SK-N-SH treated with all-trans-retinoic acid at 6 μM for 48 hours (cell line): ENCODE data around the gene C7orf57.

ENCODE experiments used
- ATAC-seq: fragments of 200-7000 bp; cut with Tn5 transposase; 3 replicates; pipeline ENCODE4 v1.9.1; 2020; ENCODE audit warnings: mild to moderate bottlenecking, moderate library complexity
- BACH2 ChIP-seq: fragments of 250-450 bp; sonication (Bioruptor Pico); IDR thresholded peaks from 2 replicates; pipeline ENCODE4 v1.9.0; 2021; ENCODE audit warnings: mild to moderate bottlenecking, borderline replicate concordance
- CSDC2 ChIP-seq: fragments of 250-450 bp; sonication (Bioruptor Pico); IDR thresholded peaks from 2 replicates; pipeline ENCODE4 v1.5.0; 2020; ENCODE audit warnings: mild to moderate bottlenecking, moderate library complexity
- ESRRG ChIP-seq: fragments of 250-450 bp; sonication (Bioruptor Pico); IDR thresholded peaks from 2 replicates; pipeline ENCODE4 v1.6.1; 2021; ENCODE audit warnings: mild to moderate bottlenecking
- GLIS3 ChIP-seq: fragments of 250-450 bp; sonication (Bioruptor Pico); IDR thresholded peaks from 2 replicates; pipeline ENCODE4 v1.5.0; 2020; ENCODE audit warnings: mild to moderate bottlenecking, moderate library complexity
- ISL1 ChIP-seq: fragments of 250-450 bp; sonication (Bioruptor Pico); IDR thresholded peaks from 2 replicates; pipeline ENCODE4 v2.1.2; 2022; ENCODE audit warnings: mild to moderate bottlenecking, moderate library complexity
- OSR1 ChIP-seq: fragments of 250-450 bp; sonication (Bioruptor Pico); IDR thresholded peaks from 2 replicates; pipeline ENCODE4 v1.8.0; 2022; ENCODE audit warnings: moderate library complexity, mild to moderate bottlenecking, inconsistent platforms
- POU6F1 ChIP-seq: fragments of 250-450 bp; sonication (Bioruptor Pico); IDR thresholded peaks from 2 replicates; pipeline ENCODE4 v1.8.0; 2021; ENCODE audit warnings: low read depth, mild to moderate bottlenecking, moderate library complexity, borderline replicate concordance
- PPARA ChIP-seq: fragments of 250-450 bp; sonication (Bioruptor Pico); IDR thresholded peaks from 2 replicates; pipeline ENCODE4 v1.5.0; 2020; ENCODE audit warnings: mild to moderate bottlenecking, borderline replicate concordance
- RARB ChIP-seq: fragments of 250-450 bp; sonication (Bioruptor Pico); IDR thresholded peaks from 2 replicates; pipeline ENCODE4 v1.8.0; 2021; ENCODE audit warnings: mild to moderate bottlenecking, moderate library complexity
- SNAI2 ChIP-seq: fragments of 250-450 bp; sonication (Bioruptor Pico); IDR thresholded peaks from 2 replicates; pipeline ENCODE4 v1.5.0; 2020; ENCODE audit warnings: mild to moderate bottlenecking, moderate library complexity
- TCF4 ChIP-seq: fragments of 250-450 bp; sonication (Bioruptor Pico); IDR thresholded peaks from 2 replicates; pipeline ENCODE4 v1.8.0; 2021; ENCODE audit warnings: mild to moderate bottlenecking, moderate library complexity, borderline replicate concordance
- TOX ChIP-seq: fragments of 250-450 bp; sonication (Bioruptor Pico); IDR thresholded peaks from 2 replicates; pipeline ENCODE4 v1.8.0; 2021; ENCODE audit warnings: mild to moderate bottlenecking, moderate library complexity, borderline replicate concordance
- ZC3H10 ChIP-seq: fragments of 250-450 bp; sonication (Bioruptor Pico); IDR thresholded peaks from 2 replicates; pipeline ENCODE4 v1.5.1; 2021; ENCODE audit warnings: mild to moderate bottlenecking, moderate library complexity
- ZFP3 ChIP-seq: fragments of 250-450 bp; sonication (Bioruptor Pico); IDR thresholded peaks from 2 replicates; pipeline ENCODE4 v1.5.0; 2020; ENCODE audit warnings: mild to moderate bottlenecking, moderate library complexity
- ZFP30 ChIP-seq: fragments of 450-650 bp; formaldehyde crosslinking; IDR thresholded peaks from 2 replicates; pipeline ENCODE4 v1.5.0; 2022; ENCODE audit warnings: mild to moderate bottlenecking, moderate library complexity
- ZNF565 ChIP-seq: fragments of 450-650 bp; formaldehyde crosslinking; conservative IDR thresholded peaks from 2 replicates; pipeline ENCODE4 v1.5.0; 2020; ENCODE audit warnings: low read depth, mild to moderate bottlenecking, moderate library complexity
- ZNF8 ChIP-seq: fragments of 450-650 bp; formaldehyde crosslinking; IDR thresholded peaks from 2 replicates; pipeline ENCODE4 v1.5.0; 2020; ENCODE audit warnings: mild to moderate bottlenecking, moderate library complexity
- TF ChIP-seq, protein P1 (sequence below): fragments of 250-450 bp; sonication (Bioruptor Pico); IDR thresholded peaks from 2 replicates; pipeline ENCODE4 v1.5.1; 2021; ENCODE audit warnings: mild to moderate bottlenecking, moderate library complexity
- TF ChIP-seq, protein P2 (sequence below): fragments of 250-450 bp; sonication (Bioruptor Pico); IDR thresholded peaks from 2 replicates; pipeline ENCODE4 v1.5.1; 2020; ENCODE audit warnings: low read depth, mild to moderate bottlenecking, moderate library complexity

The C7orf57 gene

GRCh38 chr7:48083114-48083830, 47.9 kb downstream of the C7orf57 start:
- no peak for TF ChIP-seq ISL1 (CRISPR knock-in tag)
- TF ChIP-seq, all 23 proteins: peak for 0

DNA sequence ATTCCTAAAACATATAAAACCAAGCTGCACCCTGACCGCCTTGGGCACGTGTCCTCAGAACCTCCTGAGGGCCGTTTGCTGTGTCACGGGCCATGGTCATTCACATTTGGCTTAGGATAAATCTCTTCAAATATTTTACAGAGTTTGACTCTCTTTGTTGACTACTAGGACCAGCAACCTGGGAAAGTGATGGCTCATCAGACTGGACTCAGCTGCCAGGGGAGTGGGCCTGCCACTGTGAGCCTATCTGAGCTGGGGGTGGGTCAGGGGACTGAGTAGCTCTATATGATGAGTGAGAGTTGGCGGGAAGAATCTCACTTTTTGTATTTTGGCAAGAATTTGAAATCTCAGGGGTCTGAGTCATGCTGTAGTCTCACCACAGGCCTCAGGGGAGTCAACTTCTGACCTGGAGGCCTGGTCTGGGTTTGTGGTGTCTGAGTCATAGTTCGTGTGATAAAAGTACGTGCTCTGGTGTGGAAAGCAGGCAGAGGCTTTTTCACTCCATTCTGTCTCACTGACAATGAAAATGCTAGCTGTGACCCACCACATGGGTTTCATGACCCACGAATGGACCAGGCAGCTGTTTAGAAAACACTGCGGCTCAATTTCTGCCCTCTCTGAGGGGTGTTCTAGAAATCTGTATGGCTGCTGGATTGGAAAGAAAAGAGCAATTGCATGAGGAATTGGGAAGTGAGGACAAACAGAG, 49.5 kb downstream of the C7orf57 start:
- peak; percentile 58 for ATAC-seq
- TF ChIP-seq PPARA (no peak), TCF4 (no peak), CSDC2 (CRISPR knock-in tag) (peak; percentile 71), RARB (CRISPR knock-in tag) (peak; percentile 22; the same call in 1 of the 2 replicates), TOX (0 out of 2 replicates have a peak, but pooled peaks have one; percentile 68), ISL1 (CRISPR knock-in tag) (peak; percentile 58), GLIS3 (no peak), ZC3H10 (CRISPR knock-in tag) (peak; percentile 49; the same call in 1 of the 2 replicates), ZFP3 (peak; percentile 37; the same call in 1 of the 2 replicates)
- TF ChIP-seq, protein P1, sequence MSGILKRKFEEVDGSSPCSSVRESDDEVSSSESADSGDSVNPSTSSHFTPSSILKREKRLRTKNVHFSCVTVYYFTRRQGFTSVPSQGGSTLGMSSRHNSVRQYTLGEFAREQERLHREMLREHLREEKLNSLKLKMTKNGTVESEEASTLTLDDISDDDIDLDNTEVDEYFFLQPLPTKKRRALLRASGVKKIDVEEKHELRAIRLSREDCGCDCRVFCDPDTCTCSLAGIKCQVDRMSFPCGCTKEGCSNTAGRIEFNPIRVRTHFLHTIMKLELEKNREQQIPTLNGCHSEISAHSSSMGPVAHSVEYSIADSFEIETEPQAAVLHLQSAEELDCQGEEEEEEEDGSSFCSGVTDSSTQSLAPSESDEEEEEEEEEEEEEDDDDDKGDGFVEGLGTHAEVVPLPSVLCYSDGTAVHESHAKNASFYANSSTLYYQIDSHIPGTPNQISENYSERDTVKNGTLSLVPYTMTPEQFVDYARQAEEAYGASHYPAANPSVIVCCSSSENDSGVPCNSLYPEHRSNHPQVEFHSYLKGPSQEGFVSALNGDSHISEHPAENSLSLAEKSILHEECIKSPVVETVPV (CRISPR knock-in tag): no peak

More at GRCh38 chr7:48083114-48083830, 47.9 kb downstream of the C7orf57 start:
- no peak for ATAC-seq

DNA sequence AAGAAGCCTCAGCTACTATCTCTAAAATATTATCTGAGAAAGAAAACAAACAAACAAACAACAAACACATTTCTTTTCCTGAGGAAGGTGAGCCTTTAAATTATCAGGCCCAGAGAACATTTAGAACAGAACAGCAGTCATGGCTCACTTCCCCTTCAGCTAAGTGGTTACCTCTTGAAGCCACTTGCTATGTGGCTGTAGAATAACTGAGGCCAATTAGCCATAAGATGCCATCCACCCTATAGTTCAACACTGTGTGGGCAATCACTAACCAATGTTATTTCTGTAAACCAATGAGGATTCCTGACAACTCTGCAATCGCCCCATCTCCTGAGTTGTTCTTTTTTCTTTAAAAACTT, 50.1 kb downstream of the C7orf57 start:
- TF ChIP-seq ZFP3 (peak; percentile 16; the same call in 1 of the 2 replicates), ZNF8 (CRISPR knock-in tag) (no peak)
- ATAC-seq: no peak

GRCh38 chr7:48085942-48086341, 50.6 kb downstream of the C7orf57 start:
- ATAC-seq: no peak
- TF ChIP-seq, protein P1 (CRISPR knock-in tag): no peak
- TF ChIP-seq POU6F1 (CRISPR knock-in tag): no peak
- no peak for TF ChIP-seq BACH2 (CRISPR knock-in tag)
- no peak for TF ChIP-seq ZNF8 (CRISPR knock-in tag)
- no peak for TF ChIP-seq ZFP30
- TF ChIP-seq ZFP3: no peak
- TF ChIP-seq ESRRG: no peak
- no peak for TF ChIP-seq RARB (CRISPR knock-in tag)
- no peak for TF ChIP-seq TOX
- TF ChIP-seq CSDC2 (CRISPR knock-in tag): no peak
- TF ChIP-seq ZNF565 (CRISPR knock-in tag): no peak
- no peak for TF ChIP-seq SNAI2 (CRISPR knock-in tag)
- TF ChIP-seq ZC3H10 (CRISPR knock-in tag): no peak
- no peak for TF ChIP-seq ISL1 (CRISPR knock-in tag)
- no peak for TF ChIP-seq OSR1 (CRISPR knock-in tag)
- TF ChIP-seq, all 23 proteins: peak for 0

- ATAC-seq: no peak
- TF ChIP-seq RARB (CRISPR knock-in tag): peak; percentile 56; the same call in 1 of the 2 replicates
- TF ChIP-seq, protein P2, sequence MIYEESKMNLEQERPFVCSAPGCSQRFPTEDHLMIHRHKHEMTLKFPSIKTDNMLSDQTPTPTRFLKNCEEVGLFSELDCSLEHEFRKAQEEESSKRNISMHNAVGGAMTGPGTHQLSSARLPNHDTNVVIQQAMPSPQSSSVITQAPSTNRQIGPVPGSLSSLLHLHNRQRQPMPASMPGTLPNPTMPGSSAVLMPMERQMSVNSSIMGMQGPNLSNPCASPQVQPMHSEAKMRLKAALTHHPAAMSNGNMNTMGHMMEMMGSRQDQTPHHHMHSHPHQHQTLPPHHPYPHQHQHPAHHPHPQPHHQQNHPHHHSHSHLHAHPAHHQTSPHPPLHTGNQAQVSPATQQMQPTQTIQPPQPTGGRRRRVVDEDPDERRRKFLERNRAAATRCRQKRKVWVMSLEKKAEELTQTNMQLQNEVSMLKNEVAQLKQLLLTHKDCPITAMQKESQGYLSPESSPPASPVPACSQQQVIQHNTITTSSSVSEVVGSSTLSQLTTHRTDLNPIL: no peak
Measured at GRCh38 chr7:48087349-48087748, 52.0 kb downstream of the C7orf57 start.
